Measurements from ENCODE around the gene FGFR3.

The FGFR3 gene

DNA sequence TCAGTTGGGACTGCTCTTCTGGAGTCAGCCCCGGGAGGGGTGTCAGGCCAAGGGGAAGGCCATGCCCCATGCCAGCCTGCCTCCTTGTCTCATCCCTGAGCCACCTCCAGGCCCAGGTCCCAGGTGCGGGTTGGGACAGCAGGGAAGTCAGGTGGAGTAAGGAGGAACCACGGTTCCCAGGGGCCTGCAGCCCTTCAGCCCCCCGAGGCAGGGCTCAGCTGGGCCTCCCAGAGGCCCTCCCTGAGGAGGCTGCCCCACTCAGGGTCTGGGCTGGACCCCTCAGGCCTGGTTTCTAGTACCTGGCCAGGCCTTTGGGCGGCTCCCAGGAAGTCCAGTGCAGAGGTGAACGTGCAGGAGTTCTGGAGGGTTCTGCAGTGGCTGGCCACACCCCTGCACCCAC is 23.4 kb upstream of the FGFR3 start:
- no peak for DNase-seq (ENCODE audit: low read depth in 1 of 2, low spot score in 1 of 2)

DNA sequence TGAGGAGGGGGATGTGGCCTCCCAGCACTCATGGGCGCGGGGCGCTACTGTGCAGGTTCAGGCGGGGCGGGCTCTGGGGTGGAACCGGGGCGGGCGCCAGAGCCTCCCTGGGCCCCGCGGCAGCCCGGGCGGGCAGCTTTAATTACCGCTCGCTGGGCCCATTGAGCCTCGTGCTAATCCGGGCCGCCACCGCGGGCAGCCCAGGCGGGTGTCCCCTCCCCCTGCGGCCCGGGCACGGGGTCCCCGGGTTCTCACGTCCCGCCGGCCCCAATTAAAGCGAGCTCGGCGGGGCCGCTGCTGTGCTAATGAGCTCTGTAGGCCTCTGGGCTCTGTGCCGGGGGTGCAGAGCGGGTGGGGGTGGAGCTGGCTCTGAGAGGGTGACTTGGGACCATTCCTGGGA is 22.8 kb upstream of the FGFR3 start:
- DNase-seq (ENCODE audit: low read depth in 1 of 2, low spot score in 1 of 2) = no peak

DNA sequence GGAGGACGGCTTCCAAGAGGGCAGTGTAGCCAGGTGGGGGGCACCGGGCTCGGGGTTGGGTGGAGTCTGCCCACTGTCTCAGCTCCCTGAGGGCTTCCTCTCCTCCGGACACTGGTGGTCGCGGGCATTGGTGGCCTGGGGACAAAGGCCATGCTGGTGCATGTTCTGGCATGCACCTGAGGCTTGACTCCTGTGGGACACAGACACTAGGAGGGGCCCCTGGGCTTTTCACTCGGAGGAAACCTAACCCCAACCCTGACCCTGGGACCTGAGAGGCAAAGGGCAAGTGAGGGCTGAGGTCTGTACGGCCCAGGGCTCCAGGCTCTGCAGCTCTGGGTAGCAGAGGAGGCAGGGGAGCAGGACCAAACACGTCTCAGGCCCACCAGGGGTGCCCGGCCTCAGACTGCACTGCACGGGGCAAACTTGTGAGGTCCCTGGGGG is 22.3 kb upstream of the FGFR3 start:
- no peak for DNase-seq (ENCODE audit: low read depth in 1 of 2, low spot score in 1 of 2)

DNA sequence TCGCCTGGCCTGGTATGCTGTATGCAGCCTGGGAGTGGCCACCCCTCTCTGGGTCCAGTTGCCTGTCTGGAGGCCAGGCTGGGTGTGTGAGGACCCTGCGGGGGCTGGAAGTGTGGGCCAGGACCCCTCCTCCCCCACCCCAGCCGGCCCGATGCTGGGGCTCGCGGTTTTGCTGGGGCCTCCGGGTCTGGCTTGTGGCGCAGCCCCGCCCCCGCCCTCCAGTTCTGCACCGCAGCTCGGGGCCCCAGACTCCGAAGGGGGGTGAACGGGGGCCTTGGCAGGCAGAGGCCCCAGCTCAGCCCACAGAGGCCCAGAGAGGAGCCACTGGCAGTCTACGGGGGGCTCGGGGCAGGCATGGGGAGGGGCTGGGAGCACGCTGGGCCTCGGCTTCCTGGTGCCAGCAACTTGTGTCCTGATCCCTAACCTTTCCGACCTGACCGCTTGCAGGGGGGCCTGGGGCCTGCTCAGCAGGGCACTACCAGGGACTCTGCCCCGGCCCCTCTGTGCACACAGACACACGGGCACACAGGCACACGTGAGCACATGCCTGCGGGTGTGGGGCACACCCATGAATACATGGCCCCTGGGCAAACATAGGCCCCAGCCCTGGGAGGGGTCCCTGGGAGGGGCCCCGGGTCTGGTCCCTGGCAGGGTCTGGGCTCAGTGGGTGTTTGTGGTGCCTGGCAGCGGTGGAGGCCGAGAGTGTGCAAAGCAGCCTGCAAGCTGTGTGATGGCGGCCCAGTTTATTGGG is 21.4 kb upstream of the FGFR3 start:
- DNase-seq (ENCODE audit: low read depth in 1 of 2, low spot score in 1 of 2) = no peak

DNA sequence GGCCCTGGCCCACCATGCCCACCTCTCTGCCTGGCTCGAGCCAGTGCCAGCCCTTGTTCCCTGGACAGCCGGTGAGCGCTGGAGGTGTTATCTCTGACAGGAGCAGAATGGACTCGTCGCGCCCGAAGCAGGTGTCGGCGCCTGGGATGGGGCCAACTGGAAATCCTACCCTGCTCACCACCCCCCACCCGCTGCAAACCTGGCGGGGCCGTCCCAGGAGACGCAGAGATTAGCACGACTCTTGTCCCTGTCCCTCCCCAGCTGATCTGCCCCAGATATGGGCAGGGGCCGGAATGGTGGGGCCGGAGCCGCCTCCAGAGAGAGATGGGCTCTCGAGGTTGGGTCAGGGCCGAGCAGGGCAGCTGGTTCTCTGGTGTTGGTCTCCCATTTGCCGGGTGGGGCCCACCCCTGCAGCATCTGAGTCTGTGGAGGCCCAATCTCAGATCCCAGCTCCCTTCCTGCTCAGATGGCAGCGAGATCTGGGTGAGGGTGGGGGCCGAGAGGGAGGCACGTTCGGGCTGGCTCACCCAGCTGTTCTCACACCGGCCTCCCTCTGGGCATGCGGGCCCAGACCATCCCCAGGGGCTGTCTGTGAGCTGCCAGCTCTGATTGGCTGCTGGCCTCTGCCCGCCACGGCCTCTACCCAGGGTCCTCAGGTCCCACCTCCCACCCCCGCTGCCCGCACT is 20.1 kb upstream of the FGFR3 start:
- DNase-seq (ENCODE audit: low read depth in 1 of 2, low spot score in 1 of 2) = no peak

DNA sequence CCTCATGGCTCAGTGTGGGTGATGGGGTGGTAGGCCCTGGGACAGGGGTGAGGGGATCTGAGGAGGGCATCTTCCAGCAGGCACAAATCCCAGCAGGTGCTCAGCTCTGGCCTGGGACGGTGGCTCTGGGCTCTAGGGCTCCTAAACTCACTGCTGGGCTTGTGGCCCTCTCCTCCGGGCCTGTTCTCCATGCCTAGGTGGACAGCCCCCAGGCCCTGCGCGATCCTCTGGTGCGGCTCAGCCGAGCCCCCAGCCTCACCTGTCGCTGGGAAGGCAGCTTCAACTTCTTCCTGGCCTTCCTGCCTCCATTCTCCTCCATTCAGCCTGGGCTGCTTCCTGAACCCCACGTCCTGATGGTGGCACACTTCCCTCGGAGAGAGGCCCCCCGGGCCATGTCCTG is 19.3 kb upstream of the FGFR3 start:
- DNase-seq (ENCODE audit: low read depth in 1 of 2, low spot score in 1 of 2) = no peak

DNA sequence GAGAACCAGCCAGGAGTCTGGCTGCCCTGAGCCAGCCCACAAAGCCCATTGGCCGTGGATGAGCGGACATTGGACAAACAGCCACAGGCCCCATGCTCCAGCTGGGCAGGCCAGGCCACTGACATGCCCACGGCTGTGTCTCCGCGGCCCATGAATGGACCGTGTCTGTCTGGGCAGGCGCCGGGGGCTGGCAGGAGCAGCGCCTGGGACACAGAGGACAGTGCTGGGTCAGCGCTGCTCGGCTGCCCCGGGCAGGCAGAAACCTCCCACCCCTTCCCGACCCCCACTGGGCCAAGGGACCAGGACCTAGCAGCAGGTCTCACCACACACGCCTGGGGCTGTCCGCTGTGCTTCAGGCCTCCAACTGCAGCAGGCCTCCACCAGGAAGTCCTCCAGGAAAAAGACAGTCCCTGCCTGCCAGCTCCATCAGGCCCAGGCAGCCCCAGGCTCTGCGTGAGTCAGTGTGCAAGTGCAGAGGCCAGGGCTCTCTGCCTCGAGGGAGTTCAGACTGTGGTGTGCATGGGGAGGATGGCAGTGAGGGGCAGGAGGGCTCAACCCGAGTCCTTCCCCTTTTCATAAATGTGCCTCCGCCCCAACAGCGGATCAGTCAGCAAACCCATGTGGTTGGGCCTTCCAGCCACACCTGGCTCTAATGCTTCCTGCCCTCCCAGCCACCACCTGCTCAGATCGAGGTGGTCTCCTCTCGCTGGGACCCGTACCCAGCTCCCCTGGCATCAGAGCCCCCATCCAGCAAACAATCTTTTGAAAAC is 17.2 kb upstream of the FGFR3 start:
- DNase-seq (ENCODE audit: low read depth in 1 of 2, low spot score in 1 of 2) = no peak

DNA sequence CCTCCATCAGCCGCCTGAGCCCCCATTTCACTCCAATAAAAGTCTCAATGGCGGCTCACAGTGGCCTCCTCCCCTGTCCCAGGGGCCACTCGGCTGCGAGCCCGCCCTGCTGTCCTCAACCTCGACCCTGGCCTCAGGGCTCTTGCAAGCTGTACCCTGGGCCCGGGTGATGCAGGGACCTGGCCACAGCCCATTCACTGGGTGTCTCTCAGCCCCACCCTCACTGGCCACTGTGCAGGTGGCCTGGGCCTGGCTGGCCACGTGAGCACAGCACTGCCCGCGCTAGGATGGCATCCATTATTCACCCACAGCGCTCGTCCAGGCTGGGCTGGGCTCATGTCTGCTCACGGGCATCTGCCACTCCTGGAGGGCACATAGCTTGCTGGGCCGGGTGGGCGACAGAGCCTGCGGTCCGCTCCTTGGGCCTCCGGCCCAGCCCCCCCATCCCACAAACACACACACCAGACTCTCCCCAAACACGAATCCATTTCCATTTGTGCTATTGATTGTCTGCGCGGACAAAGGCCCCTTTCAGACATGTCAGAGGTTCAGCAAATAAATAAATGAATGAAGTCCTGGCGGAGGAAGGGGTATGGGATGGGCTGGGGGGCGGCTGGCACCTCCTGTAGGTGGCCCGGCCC is 16.5 kb upstream of the FGFR3 start:
- DNase-seq (ENCODE audit: low read depth in 1 of 2, low spot score in 1 of 2) = no peak

DNA sequence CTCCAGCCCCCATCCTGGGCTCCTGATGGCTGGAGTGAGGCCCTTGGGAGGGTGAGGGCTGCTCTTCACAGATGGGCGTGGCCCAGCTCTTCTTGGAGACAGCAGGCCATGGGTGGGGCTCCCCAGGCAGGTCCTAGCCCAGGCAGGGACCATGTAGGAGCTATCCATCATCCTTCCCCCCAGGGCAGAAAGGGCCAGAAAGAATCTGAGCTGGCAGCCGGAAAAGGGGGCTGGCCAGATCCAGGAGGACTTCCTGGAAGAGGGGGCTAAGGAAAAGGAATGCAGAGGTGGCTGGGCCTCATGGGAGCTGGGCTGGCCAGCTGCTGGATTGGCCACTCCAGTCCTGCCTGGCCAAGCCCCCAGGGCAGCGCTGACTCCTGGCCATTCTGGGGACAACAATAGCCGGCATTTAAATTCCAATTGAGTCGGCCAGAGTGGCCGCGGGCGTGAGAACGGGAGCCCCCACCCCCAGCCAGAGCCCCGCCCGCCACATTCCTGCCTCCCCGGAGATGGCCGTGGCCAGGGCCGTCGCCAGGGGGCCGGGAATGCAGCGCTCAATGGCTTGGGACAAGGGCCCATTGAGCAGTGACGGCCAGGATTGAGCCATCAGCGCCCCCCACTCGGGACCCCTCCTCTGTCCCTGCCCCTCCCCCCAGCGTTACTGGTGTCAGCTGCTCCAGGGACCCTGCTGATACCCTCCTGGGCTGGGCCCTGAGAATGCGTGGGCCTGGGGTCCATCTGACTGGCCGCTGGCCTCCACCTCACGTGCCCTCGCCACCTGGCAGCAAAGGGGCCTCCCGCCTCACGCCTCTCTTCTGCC is 15.1 kb upstream of the FGFR3 start:
- no peak for DNase-seq (ENCODE audit: low read depth in 1 of 2, low spot score in 1 of 2)

DNA sequence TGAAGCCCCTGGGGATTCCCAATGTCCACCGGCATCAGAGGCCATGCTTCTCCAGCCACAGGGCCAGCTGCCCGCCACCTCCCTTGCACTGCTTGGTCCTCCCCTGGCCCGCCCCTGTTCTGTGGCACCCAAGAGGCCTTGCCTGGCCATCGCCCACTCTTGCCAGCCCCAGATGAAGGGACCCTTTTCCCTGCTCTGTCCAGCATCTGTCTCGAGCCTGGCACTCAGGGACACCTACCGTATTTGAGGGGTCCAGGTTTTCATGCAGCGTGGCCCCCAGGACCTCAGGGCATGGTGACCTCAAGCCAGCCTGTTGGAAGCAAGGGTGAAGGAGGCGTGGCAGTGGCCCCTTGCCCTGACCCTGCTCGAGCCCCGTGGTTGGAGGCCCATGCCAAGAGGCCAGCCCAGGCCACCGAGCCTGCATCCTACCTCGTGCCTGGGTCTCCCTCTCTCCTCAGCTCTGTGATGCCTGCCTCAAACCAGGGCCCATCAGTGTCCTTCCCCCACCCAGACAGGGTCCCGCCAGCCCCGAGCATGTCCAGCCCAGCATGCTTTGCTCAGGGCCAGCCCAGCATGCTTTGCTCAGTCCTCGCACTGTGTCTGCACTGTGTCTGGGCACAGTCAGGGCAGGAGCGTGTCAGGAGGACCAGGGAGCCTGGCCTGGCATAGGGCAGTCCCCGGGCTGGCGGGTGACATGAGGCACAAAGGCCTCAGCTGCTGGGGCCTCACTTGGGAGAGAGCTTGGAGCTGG is 14.3 kb upstream of the FGFR3 start:
- no peak for DNase-seq (ENCODE audit: low read depth in 1 of 2, low spot score in 1 of 2)

DNA sequence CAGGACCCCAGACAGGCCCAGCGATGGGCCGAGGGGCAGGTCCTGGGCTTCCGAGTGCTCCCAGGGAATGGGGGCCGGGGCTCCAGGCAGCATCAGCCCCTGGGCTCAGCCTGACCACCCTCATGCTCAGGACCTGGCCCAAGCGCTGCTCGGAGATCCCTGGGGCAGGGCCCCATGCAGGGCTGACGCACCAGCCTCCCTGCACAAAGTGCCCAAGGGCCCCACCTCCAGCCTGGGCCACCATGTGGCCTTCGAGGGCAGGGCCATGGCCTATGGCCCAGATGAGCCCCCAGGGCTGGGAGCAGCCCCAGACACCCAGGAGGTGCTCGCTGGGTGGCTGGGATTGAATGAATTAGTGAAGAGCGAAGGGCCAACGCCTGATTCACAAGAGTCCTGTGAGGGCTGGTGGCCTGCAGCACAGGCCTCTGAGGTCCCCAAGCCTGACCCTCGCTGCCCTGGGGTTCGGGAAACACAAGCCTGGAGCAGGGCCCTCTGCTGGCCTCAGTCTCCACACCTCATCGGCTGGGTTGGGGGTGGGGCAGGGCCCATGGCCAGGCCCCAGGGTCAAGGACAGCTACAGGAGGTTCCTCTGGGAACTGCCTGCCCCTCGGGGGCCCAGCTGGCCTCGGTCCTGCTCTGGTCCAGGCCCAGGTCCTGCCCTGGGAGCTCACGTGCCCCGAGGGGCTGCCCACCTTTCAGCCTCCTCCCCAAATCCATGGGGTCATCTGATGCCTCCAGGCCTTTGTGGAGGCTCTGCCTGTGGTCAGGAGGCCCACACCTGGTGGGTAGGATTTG is 13.3 kb upstream of the FGFR3 start:
- DNase-seq (ENCODE audit: low read depth in 1 of 2, low spot score in 1 of 2) = no peak

DNA sequence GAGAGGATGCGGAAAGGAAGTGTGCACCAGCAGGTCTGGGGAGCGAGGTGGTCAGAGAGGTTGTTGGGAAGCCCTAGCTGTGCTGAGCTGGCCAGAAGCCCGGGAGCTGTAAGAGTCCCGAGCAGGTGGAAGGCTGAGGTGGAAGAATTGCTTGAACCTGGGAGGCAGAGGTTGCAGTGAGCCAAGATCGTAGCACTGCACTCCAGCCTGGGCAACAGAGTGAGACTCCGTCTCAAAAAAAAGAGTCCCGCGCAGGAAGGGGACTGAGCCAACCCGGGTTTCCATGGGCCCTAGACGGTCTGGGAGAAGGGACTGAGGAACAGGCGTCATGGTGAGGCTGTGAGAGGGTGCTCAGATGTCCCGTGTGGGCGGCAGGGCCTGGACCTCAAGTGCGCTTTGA is 12.7 kb upstream of the FGFR3 start:
- DNase-seq (ENCODE audit: low read depth in 1 of 2, low spot score in 1 of 2) = no peak

DNA sequence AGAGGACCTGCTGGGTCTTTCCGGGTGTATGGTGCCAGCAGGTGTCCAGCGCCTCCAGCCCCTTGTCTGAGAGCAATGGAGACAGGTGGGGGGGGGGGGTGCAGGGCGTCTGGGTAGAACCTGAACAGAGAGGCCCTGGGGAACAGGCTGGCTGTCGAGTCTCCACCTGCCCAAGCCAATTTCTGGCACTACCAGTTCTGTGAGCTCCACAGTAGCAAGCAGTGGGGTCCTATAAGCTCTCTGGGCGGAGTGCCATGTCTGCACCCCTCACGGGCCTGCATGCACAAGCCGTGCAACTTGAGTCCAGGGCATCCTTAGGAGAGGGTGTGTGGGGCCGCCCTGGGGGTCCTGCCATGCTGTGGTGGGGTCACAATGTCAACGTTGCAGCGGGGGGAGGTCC is 10.1 kb upstream of the FGFR3 start:
- DNase-seq (ENCODE audit: low read depth in 1 of 2, low spot score in 1 of 2) = no peak

DNA sequence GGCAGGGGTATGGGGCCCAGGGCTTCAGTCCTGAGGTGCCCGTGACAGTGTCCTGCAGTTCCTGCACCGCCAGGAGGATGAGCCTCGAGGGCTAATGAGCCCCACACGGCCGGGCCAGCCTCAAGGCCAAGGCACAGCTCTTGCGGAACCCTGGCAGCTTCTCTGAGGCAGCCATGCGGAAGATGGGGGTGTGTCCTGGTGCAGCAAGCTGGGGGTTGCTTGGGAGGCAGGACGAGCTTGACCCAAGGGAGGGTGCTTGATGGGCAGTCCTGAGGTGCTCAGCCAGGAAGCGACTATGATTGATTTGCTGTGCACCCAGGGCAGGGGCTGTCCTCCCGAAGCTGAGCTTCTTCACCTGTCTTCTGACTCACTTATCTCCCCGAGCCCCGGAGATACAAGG is 9.1 kb upstream of the FGFR3 start:
- DNase-seq (ENCODE audit: low read depth in 1 of 2, low spot score in 1 of 2) = no peak

DNA sequence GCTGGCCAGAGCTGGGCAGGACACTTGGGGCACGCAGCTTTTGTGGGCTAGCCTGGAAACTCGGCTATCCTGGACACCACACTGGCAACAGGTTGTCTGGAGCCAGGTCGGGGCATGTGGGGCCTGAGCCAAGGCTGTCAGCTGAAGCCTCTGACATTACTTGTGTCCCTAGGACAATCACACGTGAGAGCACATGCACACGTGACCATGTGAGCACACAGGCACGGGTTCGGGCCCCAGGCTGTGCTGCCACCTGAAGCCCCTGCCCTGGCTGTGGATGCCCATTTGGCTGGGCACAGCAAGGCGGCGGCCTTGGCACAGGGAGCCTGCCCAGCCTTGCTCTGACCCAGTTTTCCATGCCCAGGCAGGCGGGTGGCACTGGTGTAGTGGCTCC is 8.7 kb upstream of the FGFR3 start:
- DNase-seq (ENCODE audit: low read depth in 1 of 2, low spot score in 1 of 2) = no peak

DNA sequence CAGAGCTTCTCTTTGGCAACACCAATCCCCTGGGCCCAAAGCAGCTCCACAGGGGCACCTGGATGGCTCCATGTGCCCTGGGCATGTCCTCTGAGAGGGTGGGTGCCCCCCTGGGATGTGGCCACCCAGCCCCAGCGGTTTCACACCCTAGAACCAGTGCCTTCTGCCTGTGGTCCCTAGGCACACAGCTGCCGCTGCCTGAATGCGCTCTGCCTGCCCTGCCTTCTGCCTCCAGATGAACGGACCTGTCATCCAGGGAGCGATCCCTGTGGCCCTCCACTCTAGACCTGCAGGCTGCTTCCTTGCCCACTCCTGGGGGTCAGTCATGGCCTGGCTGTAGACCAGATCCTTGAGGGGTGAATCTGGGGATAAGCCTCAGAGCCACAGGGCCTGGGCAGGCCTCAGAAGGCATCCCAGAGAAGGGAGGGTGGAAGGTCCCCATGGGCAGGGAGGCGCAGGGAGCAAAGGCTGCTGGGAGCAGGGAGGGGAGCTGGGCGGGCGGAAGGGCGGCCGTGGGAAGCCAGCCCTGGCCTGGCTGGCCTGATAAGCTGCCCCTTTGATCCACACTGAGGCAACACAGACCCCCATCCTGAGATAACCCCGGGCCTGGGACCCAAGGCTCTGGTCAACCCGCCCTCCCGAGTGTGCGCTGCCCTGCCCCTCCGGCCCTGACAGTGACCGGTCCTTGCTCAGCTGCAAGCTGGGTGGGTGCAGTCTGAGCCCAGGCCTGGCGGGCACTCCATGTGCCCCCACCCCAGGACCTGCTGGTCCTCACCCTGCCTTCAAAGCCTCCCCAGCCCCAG is 8.1 kb upstream of the FGFR3 start:
- no peak for DNase-seq (ENCODE audit: low read depth in 1 of 2, low spot score in 1 of 2)

DNA sequence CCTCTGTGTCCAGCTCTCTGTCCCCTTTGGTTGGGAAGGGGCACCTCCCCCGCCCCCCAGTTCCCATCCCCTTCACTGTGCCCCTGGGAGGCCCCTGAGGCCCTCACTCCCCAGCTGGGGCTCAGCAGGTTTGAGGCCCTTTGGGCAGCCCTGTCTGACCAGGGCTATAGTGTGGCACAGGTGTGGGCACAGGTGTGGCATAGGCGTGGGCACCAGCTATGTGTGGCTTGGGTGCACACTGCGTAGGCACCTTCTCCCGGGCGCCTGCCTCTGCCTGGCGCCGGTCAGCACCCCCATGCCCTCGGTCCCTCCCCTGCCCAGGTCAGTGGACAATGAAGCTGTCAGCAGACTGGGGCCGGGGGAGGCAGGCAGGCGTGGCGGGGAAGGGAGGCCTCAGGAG is 7.5 kb upstream of the FGFR3 start:
- DNase-seq (ENCODE audit: low read depth in 1 of 2, low spot score in 1 of 2) = no peak

DNA sequence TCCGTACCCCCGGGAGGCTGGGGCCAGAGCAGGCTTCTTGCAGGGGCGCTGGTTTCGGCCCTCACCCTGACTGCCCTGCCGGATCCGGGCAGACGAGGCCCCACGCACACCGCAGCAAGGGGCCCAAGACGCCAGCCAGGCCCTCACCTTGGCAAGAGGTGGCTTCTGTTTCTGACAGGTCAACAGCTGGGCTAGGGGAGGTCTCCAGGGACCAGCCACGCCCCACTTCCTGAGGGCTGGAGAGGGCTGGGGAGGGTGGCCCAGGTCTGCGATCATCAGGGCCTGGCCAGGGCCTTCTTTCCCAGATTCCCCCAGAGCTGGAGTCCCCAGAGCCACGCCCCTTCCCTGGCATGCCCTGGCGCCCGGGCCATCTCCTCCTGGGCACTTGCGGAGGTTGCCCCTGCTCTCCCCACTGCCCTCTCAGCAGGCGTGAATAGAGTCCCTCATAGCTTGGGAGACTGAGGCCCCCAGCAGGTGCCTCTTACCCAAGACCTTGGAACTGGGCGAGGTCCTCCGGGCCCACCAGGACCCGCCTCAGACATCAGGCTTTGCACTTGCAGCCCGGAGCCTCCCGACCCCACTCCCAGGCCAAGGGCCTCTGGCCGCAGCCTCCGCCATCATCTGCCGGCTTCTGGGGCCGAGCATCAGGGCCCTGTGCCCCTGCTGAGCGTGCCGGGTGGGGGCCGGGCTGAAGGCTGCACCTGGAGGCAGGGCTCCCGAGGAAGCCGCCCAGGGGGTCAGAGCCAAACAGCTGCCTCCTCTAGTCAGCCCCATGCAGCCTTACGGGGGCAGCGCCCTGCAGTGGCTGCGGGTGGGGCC is 6.3 kb upstream of the FGFR3 start:
- no peak for DNase-seq (ENCODE audit: low read depth in 1 of 2, low spot score in 1 of 2)
